ENCODE measurements around the gene MOBP. TPM values are rescaled to one million over a fixed set of nuclear protein-coding genes. Genes with fewer than 3 reads are reported as not detected.

The MOBP gene
- polyA plus RNA-seq, 3 donors: 0.07 to 0.22 TPM; not detected in 1

GRCh38 chr3:39519554-39520288, 52.2 kb downstream of the MOBP start:
- WGBS, 3 donors: 36 to 55% (median 37%) methylated on average over 3 of the region's 3 CpGs
- H3K27ac ChIP-seq (ENCODE audit: low read depth, low read length): no peak overlapping the region

GRCh38 chr3:39521456-39521855, 54.0 kb downstream of the MOBP start:
- WGBS, 3 donors: 88 to 93% (median 90%) methylated on average over 3 of the region's 3 CpGs
- no peak overlapping the region for H3K27ac ChIP-seq (ENCODE audit: low read depth, low read length)

- 68 to 80% (median 72%) methylated on average over 1 of the region's 1 CpG for WGBS, 3 donors
- no peak overlapping the region for H3K27ac ChIP-seq (ENCODE audit: low read depth, low read length)
Measured at GRCh38 chr3:39524107-39524506, 56.6 kb downstream of the MOBP start.

- H3K27ac ChIP-seq (ENCODE audit: low read depth, low read length): no peak overlapping the region
- WGBS, 3 donors: 77 to 84% (median 78%) methylated on average over 4 of the region's 4 CpGs
Measured at GRCh38 chr3:39528844-39529243, 61.4 kb downstream of the MOBP start.

- 80 to 84% (median 82%) methylated on average over 9 of the region's 9 CpGs for WGBS, 3 donors
- H3K27ac ChIP-seq (ENCODE audit: low read depth, low read length): no peak overlapping the region
Measured at GRCh38 chr3:39529577-39529976, 62.1 kb downstream of the MOBP start.

- 88 to 92% (median 89%) methylated on average over 6 of the region's 6 CpGs for WGBS, 3 donors
- H3K27ac ChIP-seq (ENCODE audit: low read depth, low read length): no peak overlapping the region
Measured at GRCh38 chr3:39531066-39531465, 63.6 kb downstream of the MOBP start.

GRCh38 chr3:39531665-39532064, 64.2 kb downstream of the MOBP start:
- WGBS, 3 donors: 70 to 89% (median 83%) methylated on average over 3 of the region's 3 CpGs
- no peak overlapping the region for H3K27ac ChIP-seq (ENCODE audit: low read depth, low read length)

GRCh38 chr3:39532777-39533176, 65.3 kb downstream of the MOBP start:
- 50 to 68% (median 68%) methylated on average over 1 of the region's 1 CpG for WGBS, 3 donors
- H3K27ac ChIP-seq (ENCODE audit: low read depth, low read length): no peak overlapping the region

GRCh38 chr3:39533226-39533625, 65.7 kb downstream of the MOBP start:
- 27 to 38% (median 36%) methylated on average over 2 of the region's 2 CpGs for WGBS, 3 donors
- no peak overlapping the region for H3K27ac ChIP-seq (ENCODE audit: low read depth, low read length)

- 65 to 67% (median 67%) methylated on average over 1 of the region's 1 CpG for WGBS, 3 donors
- no peak overlapping the region for H3K27ac ChIP-seq (ENCODE audit: low read depth, low read length)
Measured at GRCh38 chr3:39540162-39540921, 72.9 kb downstream of the MOBP start.

- WGBS, 3 donors: 59 to 78% (median 71%) methylated on average over 3 of the region's 3 CpGs
Measured at GRCh38 chr3:39541442-39541841, 74.0 kb downstream of the MOBP start.

GRCh38 chr3:39541917-39542329, 74.4 kb downstream of the MOBP start:
- H3K27ac ChIP-seq (ENCODE audit: low read depth, low read length): no peak overlapping the region
- WGBS, 3 donors: 13 to 41% (median 29%) methylated on average over 5 of the region's 5 CpGs

More at GRCh38 chr3:39541442-39541841, 74.0 kb downstream of the MOBP start:
- H3K27ac ChIP-seq (ENCODE audit: low read depth, low read length): no peak overlapping the region

GRCh38 chr3:39542588-39542988, 75.1 kb downstream of the MOBP start:
- 88 to 90% (median 89%) methylated on average over 5 of the region's 5 CpGs for WGBS, 3 donors
- no peak overlapping the region for H3K27ac ChIP-seq (ENCODE audit: low read depth, low read length)

GRCh38 chr3:39548282-39548681, 80.8 kb downstream of the MOBP start:
- H3K27ac ChIP-seq (ENCODE audit: low read depth, low read length): no peak overlapping the region
- 49 to 68% (median 62%) methylated on average over 3 of the region's 3 CpGs for WGBS, 3 donors

- WGBS, 3 donors: 66 to 78% (median 73%) methylated on average over 8 of the region's 8 CpGs
- no peak overlapping the region for H3K27ac ChIP-seq (ENCODE audit: low read depth, low read length)
Measured at GRCh38 chr3:39550354-39551051, 83.0 kb downstream of the MOBP start.

All from adipose tissue (tissue), 3 donors.